Measurements from ENCODE around the gene TPD52L1. TPM values are rescaled to one million over a fixed set of nuclear protein-coding genes. Genes with fewer than 3 reads are reported as not detected.

Gene TPD52L1
- total and polyA plus RNA-seq, 2 of the 4 experiments (the other 2 are of a cell fraction): 10.2 to 13.5 TPM

GRCh38 chr6:125164696-125165095, 11.1 kb downstream of the TPD52L1 start:
- dilution Hi-C loops (cut with HindIII; ENCODE audit: low sequenced_read_pairs, unreplicated experiment) (no loop called here), intact Hi-C loops (cut with micrococcal nuclease) (no loop called here), in situ Hi-C loops (cut with MboI; ENCODE audit: low sequenced_read_pairs) (loop anchor here (25.0 kb wide), 1 partner anchor 598 kb away; no protein-coding TSS in a partner anchor)
- no peaks in the 10 kb centered on the region for H3K79me1 ChIP-seq (ENCODE audit: low read depth in 1 of 2, low read length in 2 of 2)
- no TSS peak for BruUV-seq (replicated peaks)
- H3K14ac ChIP-seq (replicated peaks; ENCODE audit: low read depth, low read length): 0 out of 2 replicates have a peak overlapping the region, but pooled peaks have one; percentile 21
- peaks cover 3% of the 10 kb centered on the region; the same call in 1 of the 2 replicates for H3K9me3 ChIP-seq (ENCODE audit: control insufficient read depth, insufficient read depth, low read length)
- ChIA-PET POLR2A (ENCODE audit: unreplicated experiment) (no interaction called here), CTCF (no interaction called here)
- H3K9me1 ChIP-seq (ENCODE audit: insufficient read depth, low read length): 0 out of 2 replicates have a peak, but pooled peaks cover 3% of the 10 kb centered on the region
- no peak for TF ChIP-seq RFX5 (IDR thresholded peaks at IDR 0.05; ENCODE audit: low read depth, low read length)
- peak; percentile 54 for TF ChIP-seq CEBPB (IDR thresholded peaks at IDR 0.05; ENCODE audit: low read depth, low read length)
- H3K4me1 ChIP-seq (ENCODE audit: control insufficient read depth, insufficient read depth, low read length): peaks cover 5% of the 10 kb centered on the region
- H3K18ac ChIP-seq (ENCODE audit: low read depth, low read length): no peak overlapping the region
- WGBS, 2 experiments (ENCODE audit: extremely low coverage in 2 of 2, insufficient read length in 1 of 2): 83% methylated on average over 2 of the region's 4 CpGs; no CpG with 5 or more reads in 1 of the 2 experiments
- no peak overlapping the region for H3K23ac ChIP-seq (ENCODE audit: low read depth, low read length)
- no peak for ATAC-seq (ENCODE audit: low read depth)
- no peak for DNase-seq
- no peak overlapping the region for H3K9ac ChIP-seq (ENCODE audit: low read depth, low read length)
- H2AK9ac ChIP-seq (replicated peaks; ENCODE audit: low read depth, low read length, poor library complexity): no peak overlapping the region
- no peak overlapping the region for H2BK20ac ChIP-seq (ENCODE audit: low read depth, low read length)
- no peak overlapping the region for H2AK5ac ChIP-seq (ENCODE audit: low read depth, low read length)
- no peak overlapping the region for H3K4me2 ChIP-seq (ENCODE audit: low read depth, low read length)
- no peak overlapping the region for H4K5ac ChIP-seq (ENCODE audit: low read depth, low read length)
- no peak overlapping the region for H4K8ac ChIP-seq (ENCODE audit: low read depth in 2 of 2, low read length in 2 of 2)
- H4K20me1 ChIP-seq (ENCODE audit: insufficient read depth, low read length): no peaks in the 10 kb centered on the region
- no peak overlapping the region for H3K27ac ChIP-seq (ENCODE audit: insufficient read depth, low read length)
- no peak overlapping the region for H4K91ac ChIP-seq (ENCODE audit: insufficient read depth, low read depth, low read length)
- H2BK15ac ChIP-seq (ENCODE audit: low read depth, low read length): no peak overlapping the region
- H3K4ac ChIP-seq (ENCODE audit: low read depth, low read length): no peak overlapping the region
- H3K4me3 ChIP-seq (ENCODE audit: insufficient read depth, low read depth, low read length): no peak overlapping the region
- H2BK120ac ChIP-seq (ENCODE audit: low read depth, low read length): no peak overlapping the region
- H3K27me3 ChIP-seq (ENCODE audit: control insufficient read depth, insufficient read depth, low read length): no peaks in the 10 kb centered on the region
- H2BK5ac ChIP-seq (ENCODE audit: low read depth, low read length, poor library complexity, severe bottlenecking): no peak overlapping the region
- no peaks in the 10 kb centered on the region for H3K36me3 ChIP-seq (ENCODE audit: control insufficient read depth, insufficient read depth, low read length)
- H3K56ac ChIP-seq (ENCODE audit: extremely low read depth, insufficient read depth, low read length): no peak overlapping the region
- no peak overlapping the region for H2AFZ ChIP-seq (replicated peaks; ENCODE audit: low read length, poor library complexity)

Data from IMR-90 (cell line).